22Rv1 (cell line): ENCODE data around the gene PDZRN4.

Experiments used
- ZFX ChIP-seq: fragments of 450-650 bp; IDR thresholded peaks from 2 replicates; pipeline ENCODE4 v1.6.1; 2017; ENCODE audit warnings: antibody characterized with exemption, borderline replicate concordance
- TF ChIP-seq, protein P1 (sequence below): fragments of 450-650 bp; IDR thresholded peaks from 2 replicates; pipeline ENCODE4 v1.5.1; 2017; ENCODE audit warnings: mild to moderate bottlenecking

DNA sequence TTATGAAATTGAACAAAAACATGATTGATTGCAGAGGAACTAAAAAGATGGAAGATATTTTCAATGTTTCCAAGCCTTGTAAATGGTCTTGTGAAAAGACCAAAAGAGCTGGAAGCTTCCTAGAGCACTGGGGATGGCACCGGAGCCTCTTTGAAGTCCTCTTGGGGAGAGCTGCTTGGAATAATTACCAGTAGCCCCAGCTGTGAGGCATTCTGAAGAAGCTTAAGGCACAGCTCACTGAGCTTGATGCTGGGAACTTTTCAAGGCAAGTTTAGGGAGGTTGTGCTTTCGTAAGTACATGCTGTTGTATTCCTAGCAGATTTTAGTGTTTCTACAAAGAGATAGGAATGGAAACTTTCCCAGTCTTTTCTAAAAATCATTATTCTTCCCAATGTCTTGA lies 13.9 kb downstream of the PDZRN4 start:
- TF ChIP-seq, protein P1, sequence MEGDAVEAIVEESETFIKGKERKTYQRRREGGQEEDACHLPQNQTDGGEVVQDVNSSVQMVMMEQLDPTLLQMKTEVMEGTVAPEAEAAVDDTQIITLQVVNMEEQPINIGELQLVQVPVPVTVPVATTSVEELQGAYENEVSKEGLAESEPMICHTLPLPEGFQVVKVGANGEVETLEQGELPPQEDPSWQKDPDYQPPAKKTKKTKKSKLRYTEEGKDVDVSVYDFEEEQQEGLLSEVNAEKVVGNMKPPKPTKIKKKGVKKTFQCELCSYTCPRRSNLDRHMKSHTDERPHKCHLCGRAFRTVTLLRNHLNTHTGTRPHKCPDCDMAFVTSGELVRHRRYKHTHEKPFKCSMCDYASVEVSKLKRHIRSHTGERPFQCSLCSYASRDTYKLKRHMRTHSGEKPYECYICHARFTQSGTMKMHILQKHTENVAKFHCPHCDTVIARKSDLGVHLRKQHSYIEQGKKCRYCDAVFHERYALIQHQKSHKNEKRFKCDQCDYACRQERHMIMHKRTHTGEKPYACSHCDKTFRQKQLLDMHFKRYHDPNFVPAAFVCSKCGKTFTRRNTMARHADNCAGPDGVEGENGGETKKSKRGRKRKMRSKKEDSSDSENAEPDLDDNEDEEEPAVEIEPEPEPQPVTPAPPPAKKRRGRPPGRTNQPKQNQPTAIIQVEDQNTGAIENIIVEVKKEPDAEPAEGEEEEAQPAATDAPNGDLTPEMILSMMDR, result no peak
- no peak for TF ChIP-seq ZFX
